ENCODE results near the gene ERCC1. TPM values are rescaled to one million over a fixed set of nuclear protein-coding genes. Genes with fewer than 3 reads are reported as not detected.

ERCC1 gene
- total RNA-seq, 3 donors from 2014 or later (not counting 1 experiment from before 2014, with no cell fraction given): 46.8 to 55.2 (median 48.2) TPM

DNA sequence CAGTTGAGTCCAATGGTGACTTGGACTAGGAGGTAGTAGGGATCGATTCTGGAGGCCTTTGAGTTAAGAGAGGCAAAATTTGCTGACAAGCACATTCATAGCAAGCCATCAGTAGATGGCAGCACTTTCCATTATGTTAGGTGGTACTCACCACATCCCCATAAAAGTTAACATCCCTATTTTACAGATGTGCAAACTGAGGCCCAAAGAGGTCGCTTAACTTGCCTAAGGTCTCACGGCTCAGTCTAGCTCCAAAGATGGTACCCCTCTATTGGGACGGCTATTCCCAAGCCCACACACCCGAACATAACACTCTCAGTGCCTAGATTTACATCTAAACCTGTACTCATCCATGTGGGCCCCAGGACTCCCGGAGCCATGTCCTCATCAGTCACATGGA, 22.6 kb upstream of the ERCC1 start:
- peaks cover 67 to 79% of the 10 kb centered on the region in 2 donors for H3K4me1 Mint-ChIP-seq
- H3K27me3 Mint-ChIP-seq (ENCODE audit: low read depth in 2 of 2): no peaks in the 10 kb centered on the region
- no peaks in the 10 kb centered on the region for H3K9me3 ChIP-seq (ENCODE audit: control insufficient read depth, insufficient read depth, low read length)
- H3K27me3 ChIP-seq (ENCODE audit: control insufficient read depth, insufficient read depth, low read length): no peaks in the 10 kb centered on the region
- peak overlapping the region; percentile 69 for H3K4me3 Mint-ChIP-seq
- H3K36me3 Mint-ChIP-seq: no peaks in the 10 kb centered on the region
- H3K9me3 Mint-ChIP-seq: no peaks in the 10 kb centered on the region
- intact Hi-C loops (cut with micrococcal nuclease): no loop called here
- peaks cover 75% of the 10 kb centered on the region for H3K4me1 ChIP-seq (ENCODE audit: control insufficient read depth, insufficient read depth, low read length)
- no peak overlapping the region for H3K4me3 ChIP-seq (ENCODE audit: low read length)
- WGBS (ENCODE audit: insufficient coverage): 77% methylated on average over 6 of the region's 6 CpGs
- ATAC-seq: no peak
- peak overlapping the region; percentile 44 for H3K27ac ChIP-seq (ENCODE audit: low read length)
- H3K36me3 ChIP-seq (ENCODE audit: control insufficient read depth, insufficient read depth, low read length): peaks cover 5% of the 10 kb centered on the region
- TF ChIP-seq, protein P1, sequence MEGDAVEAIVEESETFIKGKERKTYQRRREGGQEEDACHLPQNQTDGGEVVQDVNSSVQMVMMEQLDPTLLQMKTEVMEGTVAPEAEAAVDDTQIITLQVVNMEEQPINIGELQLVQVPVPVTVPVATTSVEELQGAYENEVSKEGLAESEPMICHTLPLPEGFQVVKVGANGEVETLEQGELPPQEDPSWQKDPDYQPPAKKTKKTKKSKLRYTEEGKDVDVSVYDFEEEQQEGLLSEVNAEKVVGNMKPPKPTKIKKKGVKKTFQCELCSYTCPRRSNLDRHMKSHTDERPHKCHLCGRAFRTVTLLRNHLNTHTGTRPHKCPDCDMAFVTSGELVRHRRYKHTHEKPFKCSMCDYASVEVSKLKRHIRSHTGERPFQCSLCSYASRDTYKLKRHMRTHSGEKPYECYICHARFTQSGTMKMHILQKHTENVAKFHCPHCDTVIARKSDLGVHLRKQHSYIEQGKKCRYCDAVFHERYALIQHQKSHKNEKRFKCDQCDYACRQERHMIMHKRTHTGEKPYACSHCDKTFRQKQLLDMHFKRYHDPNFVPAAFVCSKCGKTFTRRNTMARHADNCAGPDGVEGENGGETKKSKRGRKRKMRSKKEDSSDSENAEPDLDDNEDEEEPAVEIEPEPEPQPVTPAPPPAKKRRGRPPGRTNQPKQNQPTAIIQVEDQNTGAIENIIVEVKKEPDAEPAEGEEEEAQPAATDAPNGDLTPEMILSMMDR (IDR thresholded peaks at IDR 0.05): peak; percentile 55
- H3K27ac Mint-ChIP-seq: peak overlapping the region; percentile 85 to 98
- peak in 1 of 2 donors; percentile 73 for DNase-seq

GRCh38 chr19:45445139-45445538, 21.4 kb upstream of the ERCC1 start:
- 94% methylated on average over 4 of the region's 4 CpGs for WGBS (ENCODE audit: insufficient coverage)
- H3K9me3 Mint-ChIP-seq: no peaks in the 10 kb centered on the region
- peak overlapping the region; percentile 95 for H3K4me3 Mint-ChIP-seq
- peak overlapping the region; percentile 94 to 98 for H3K27ac Mint-ChIP-seq
- TF ChIP-seq, protein P1 (IDR thresholded peaks at IDR 0.05): no peak
- H3K4me1 ChIP-seq (ENCODE audit: control insufficient read depth, insufficient read depth, low read length): peaks cover 77% of the 10 kb centered on the region
- peak overlapping the region; percentile 76 for H3K27ac ChIP-seq (ENCODE audit: low read length)
- H3K36me3 Mint-ChIP-seq: no peaks in the 10 kb centered on the region
- H3K4me3 ChIP-seq (ENCODE audit: low read length): no peak overlapping the region
- no peaks in the 10 kb centered on the region for H3K9me3 ChIP-seq (ENCODE audit: control insufficient read depth, insufficient read depth, low read length)
- no peak for ATAC-seq
- peaks cover 64 to 79% of the 10 kb centered on the region in 2 donors for H3K4me1 Mint-ChIP-seq
- intact Hi-C loops (cut with micrococcal nuclease): no loop called here
- H3K27me3 Mint-ChIP-seq (ENCODE audit: low read depth in 2 of 2): no peaks in the 10 kb centered on the region
- H3K27me3 ChIP-seq (ENCODE audit: control insufficient read depth, insufficient read depth, low read length): no peaks in the 10 kb centered on the region
- peaks cover 5% of the 10 kb centered on the region for H3K36me3 ChIP-seq (ENCODE audit: control insufficient read depth, insufficient read depth, low read length)
- no peak for DNase-seq

DNA sequence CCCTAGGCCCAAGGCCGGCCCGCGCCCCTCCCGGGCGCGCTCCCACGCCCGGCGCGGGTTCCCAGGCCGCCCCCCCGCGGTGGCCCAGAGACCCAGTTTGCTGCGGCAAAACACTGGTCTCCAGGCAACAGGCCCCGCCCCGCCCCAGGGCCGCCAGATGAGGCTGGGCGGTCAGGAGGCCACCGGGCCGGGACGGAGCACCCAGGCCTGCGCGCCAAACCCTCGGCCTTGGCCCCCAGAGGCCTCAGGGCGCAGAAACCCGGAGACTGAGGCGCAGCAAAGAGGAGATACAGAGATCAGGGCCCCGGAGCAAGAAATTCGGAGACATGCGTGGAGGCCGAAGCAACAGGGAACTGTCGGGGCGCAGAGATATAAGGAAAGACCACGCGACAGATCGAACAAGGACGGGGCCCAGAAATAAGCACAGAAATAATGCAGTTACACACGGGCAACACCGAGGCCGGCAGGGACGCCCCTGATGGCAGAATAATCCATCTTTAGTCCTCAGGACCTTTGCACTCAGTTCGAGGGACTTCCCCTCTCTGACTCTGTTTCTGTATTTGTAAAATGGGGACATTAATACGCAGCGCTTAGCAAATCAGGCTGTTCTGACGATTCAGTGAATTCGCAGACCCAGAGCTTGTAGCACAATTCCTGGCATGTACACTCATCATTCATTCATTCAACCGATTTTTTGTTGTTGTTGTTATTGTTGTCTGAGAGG, 20.8 kb upstream of the ERCC1 start:
- peak overlapping the region; percentile 94 to 98 for H3K27ac Mint-ChIP-seq
- intact Hi-C loops (cut with micrococcal nuclease): no loop called here
- Histone ChIP-seq H3K4me3 (ENCODE audit: low read length) (peak overlapping the region; percentile 24), H3K27ac (ENCODE audit: low read length) (peak overlapping the region; percentile 76), H3K9me3 (ENCODE audit: control insufficient read depth, insufficient read depth, low read length) (no peaks in the 10 kb centered on the region), H3K36me3 (ENCODE audit: control insufficient read depth, insufficient read depth, low read length) (peaks cover 5% of the 10 kb centered on the region), H3K4me1 (ENCODE audit: control insufficient read depth, insufficient read depth, low read length) (peaks cover 73% of the 10 kb centered on the region), H3K27me3 (ENCODE audit: control insufficient read depth, insufficient read depth, low read length) (no peaks in the 10 kb centered on the region)
- no peaks in the 10 kb centered on the region for H3K36me3 Mint-ChIP-seq
- H3K27me3 Mint-ChIP-seq (ENCODE audit: low read depth in 2 of 2): no peaks in the 10 kb centered on the region
- peak overlapping the region; percentile 95 for H3K4me3 Mint-ChIP-seq
- ATAC-seq (peak; percentile 48 to 73 (median 67)), DNase-seq (peak; percentile 90 to 91)
- 13% methylated on average over 46 of the region's 47 CpGs for WGBS (ENCODE audit: insufficient coverage)
- peaks cover 61 to 75% of the 10 kb centered on the region in 2 donors for H3K4me1 Mint-ChIP-seq
- TF ChIP-seq, protein P1 (IDR thresholded peaks at IDR 0.05): no peak
- no peaks in the 10 kb centered on the region for H3K9me3 Mint-ChIP-seq
